Osteoblast (primary cell): ENCODE data around the gene SLC25A15. TPM values are rescaled to one million over a fixed set of nuclear protein-coding genes. Genes with fewer than 3 reads are reported as not detected.

Source experiments
- DNase-seq: peaks from one replicate; pipeline ENCODE4 v3.0.0; 2011; ENCODE audit warnings: low spot score, mixed read lengths; ENCODE audit not compliant: insufficient read length; ENCODE audit errors: missing footprints
- H2AFZ ChIP-seq: 2 replicates; pipeline ENCODE4 v1.6.0; 2011; ENCODE audit warnings: mild to moderate bottlenecking, low read length
- H3K27ac ChIP-seq: 2 replicates; pipeline ENCODE4 v1.5.1; 2011; ENCODE audit warnings: mild to moderate bottlenecking, low read depth, low read length, moderate library complexity
- H3K27me3 ChIP-seq: 2 replicates; pipeline ENCODE4 v1.6.0; 2012; ENCODE audit warnings: mild to moderate bottlenecking, control low read depth, inconsistent platforms, low read length, moderate library complexity; ENCODE audit not compliant: insufficient read depth
- H3K36me3 ChIP-seq: 2 replicates; pipeline ENCODE4 v1.5.1; 2011; ENCODE audit warnings: mild to moderate bottlenecking, low read length, control low read depth, moderate library complexity; ENCODE audit not compliant: insufficient read depth
- H3K4me1 ChIP-seq: 2 replicates; pipeline ENCODE4 v1.5.1; 2011; ENCODE audit warnings: mild to moderate bottlenecking, low read length, control low read depth, moderate library complexity; ENCODE audit not compliant: insufficient read depth
- H3K4me2 ChIP-seq: 2 replicates; pipeline ENCODE4 v1.6.0; 2011; ENCODE audit warnings: mild to moderate bottlenecking, low read length; ENCODE audit not compliant: insufficient read depth
- H3K4me3 ChIP-seq: fragments of 200-600 bp; sonication (generic); 3 replicates; pipeline ENCODE4 v1.5.1; 2012; ENCODE audit warnings: mild to moderate bottlenecking, low read length, inconsistent platforms; ENCODE audit not compliant: insufficient read depth
- H3K79me2 ChIP-seq: 2 replicates; pipeline ENCODE4 v1.6.0; 2012; ENCODE audit warnings: mild to moderate bottlenecking, low read length, control low read depth, inconsistent platforms; ENCODE audit not compliant: insufficient read depth
- H3K9me3 ChIP-seq: 2 replicates; pipeline ENCODE4 v1.5.1; 2011; ENCODE audit warnings: low read depth, low read length, control low read depth
- H4K20me1 ChIP-seq: 2 replicates; pipeline ENCODE4 v1.6.0; 2012; ENCODE audit warnings: mild to moderate bottlenecking, low read length, control low read depth; ENCODE audit not compliant: insufficient read depth
- CTCF ChIP-seq: IDR thresholded peaks from 2 replicates; pipeline ENCODE4 v1.5.1; 2011; ENCODE audit warnings: mild to moderate bottlenecking, low read depth, low read length, moderate library complexity; ENCODE audit errors: extremely low read depth
- total RNA-seq: library from RNA; depleted of rRNA; stranded (reverse); fragments of >200 nt; gene quantifications from 2 replicates; pipeline ENCODE4 v1.2.3, GENCODE V29; 2012

The SLC25A15 gene
- total RNA-seq, 1 donor = 9.4 TPM

DNA sequence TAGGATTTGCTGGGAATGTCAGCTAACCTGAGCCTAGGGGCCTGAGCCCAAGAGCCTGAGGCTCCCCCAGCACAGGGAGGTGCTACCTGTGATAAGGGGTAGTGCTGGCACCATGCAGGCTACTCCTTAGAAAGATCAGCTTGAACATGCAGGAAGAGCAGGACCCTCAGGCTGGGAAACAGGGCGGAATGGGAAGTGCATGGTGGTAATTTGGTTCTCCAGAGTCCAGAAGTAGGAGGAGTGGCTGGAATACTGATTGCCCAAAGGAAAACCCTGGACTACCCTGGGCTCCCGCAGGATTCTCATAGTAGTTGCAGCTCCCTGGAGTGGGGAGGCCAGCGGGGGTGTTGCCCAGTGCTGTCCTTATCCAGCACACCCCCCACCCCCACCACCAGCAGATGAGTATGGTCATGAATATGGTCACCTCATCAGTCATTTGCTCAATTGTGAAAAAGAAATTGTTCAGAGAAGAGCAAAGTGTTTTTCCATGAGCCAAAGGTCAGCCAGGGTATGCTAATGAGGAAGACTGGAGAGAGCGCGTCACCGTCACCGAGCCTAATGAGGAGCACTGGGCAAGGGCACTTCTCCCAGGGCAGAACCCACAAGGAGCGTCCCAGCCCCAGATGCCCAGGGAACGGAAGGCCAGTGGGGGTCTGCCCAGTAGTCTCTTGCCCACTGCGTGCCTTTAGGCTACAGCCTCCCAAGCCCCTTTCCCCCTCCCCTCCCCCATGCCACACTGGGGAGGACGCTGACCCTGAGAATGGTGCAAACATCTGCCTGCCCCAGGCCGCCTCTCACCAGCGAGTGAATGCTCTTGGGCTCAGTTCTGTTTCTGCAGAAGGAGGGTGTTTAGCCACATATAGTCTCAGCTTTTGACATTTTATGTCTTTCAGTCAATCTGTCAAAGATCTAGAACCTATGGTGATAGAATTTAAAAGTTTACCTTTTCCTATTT lies 5.3 kb downstream of the SLC25A15 start:
- no peak for TF ChIP-seq CTCF
- Histone ChIP-seq H3K36me3 (peaks cover 16% of the 10 kb centered on the region), H3K27ac (no peak overlapping the region), H3K9me3 (no peaks in the 10 kb centered on the region), H3K4me1 (peaks cover 4% of the 10 kb centered on the region), H3K4me2 (no peak overlapping the region), H3K79me2 (peaks cover 8% of the 10 kb centered on the region), H3K4me3 (no peak overlapping the region), H4K20me1 (no peaks in the 10 kb centered on the region), H3K27me3 (no peaks in the 10 kb centered on the region), H2AFZ (no peak overlapping the region)
- peak; percentile 38 for DNase-seq

DNA sequence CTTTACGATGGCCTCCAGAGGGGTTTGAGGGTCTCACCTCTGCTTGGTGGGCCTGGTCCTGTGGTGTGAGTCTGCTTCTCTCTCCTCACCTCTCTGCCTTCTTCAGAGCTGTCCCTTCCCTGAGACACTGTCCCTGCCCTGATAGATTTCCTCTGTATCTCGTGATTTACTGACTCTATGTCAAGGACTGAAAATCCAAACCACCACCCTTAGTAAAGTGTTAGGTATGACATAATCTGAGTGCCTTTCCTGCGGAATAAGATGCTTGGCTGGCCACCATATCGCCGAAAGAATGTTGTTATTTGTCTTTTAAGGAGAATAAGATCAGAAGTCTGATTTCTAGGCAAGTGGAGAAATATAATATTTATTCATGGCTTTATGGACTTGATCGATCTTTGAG lies 7.2 kb downstream of the SLC25A15 start:
- peaks cover 3% of the 10 kb centered on the region for H3K79me2 ChIP-seq

GRCh38 chr13:40798380-40798779 lies 9.0 kb downstream of the SLC25A15 start:
- Histone ChIP-seq H3K4me2 (no peak overlapping the region), H3K27ac (no peak overlapping the region), H3K4me1 (no peaks in the 10 kb centered on the region), H3K9me3 (no peaks in the 10 kb centered on the region), H3K27me3 (no peaks in the 10 kb centered on the region), H3K79me2 (no peaks in the 10 kb centered on the region), H2AFZ (no peak overlapping the region), H4K20me1 (no peaks in the 10 kb centered on the region), H3K4me3 (no peak overlapping the region), H3K36me3 (peaks cover 24% of the 10 kb centered on the region)
- peak; percentile 13 for DNase-seq
- no peak for TF ChIP-seq CTCF

More for the DNA sequence above, 7.2 kb downstream of the SLC25A15 start:
- Histone ChIP-seq H3K4me1 (no peaks in the 10 kb centered on the region), H3K36me3 (peaks cover 22% of the 10 kb centered on the region), H3K4me3 (no peak overlapping the region), H3K9me3 (no peaks in the 10 kb centered on the region), H4K20me1 (no peaks in the 10 kb centered on the region), H3K27me3 (no peaks in the 10 kb centered on the region), H3K4me2 (no peak overlapping the region), H3K27ac (no peak overlapping the region), H2AFZ (no peak overlapping the region)
- no peak for TF ChIP-seq CTCF
- no peak for DNase-seq

GRCh38 chr13:40799508-40799907 lies 10.1 kb downstream of the SLC25A15 start:
- no peak for TF ChIP-seq CTCF
- no peaks in the 10 kb centered on the region for H3K9me3 ChIP-seq
- H3K4me3 ChIP-seq = no peak overlapping the region
- H3K36me3 ChIP-seq = peaks cover 21% of the 10 kb centered on the region
- H3K79me2 ChIP-seq = no peaks in the 10 kb centered on the region
- H3K4me2 ChIP-seq = no peak overlapping the region
- no peaks in the 10 kb centered on the region for H3K27me3 ChIP-seq
- no peaks in the 10 kb centered on the region for H4K20me1 ChIP-seq
- H2AFZ ChIP-seq = no peak overlapping the region
- no peaks in the 10 kb centered on the region for H3K4me1 ChIP-seq
- no peak for DNase-seq
- H3K27ac ChIP-seq = no peak overlapping the region
